Body of pancreas (tissue), 4 donors: Measurements from ENCODE around the gene WHRN. TPM values are rescaled to one million over a fixed set of nuclear protein-coding genes. Genes with fewer than 3 reads are reported as not detected.
A peak's percentile ranks its signal among the peaks of the same experiment; 100 is the strongest.

Experiments
- ATAC-seq: fragments of 150-250 bp; one replicate; pipeline ENCODE4 v1.9.1; 2016
- DNase-seq, 4 donors: peaks; one replicate each; pipeline ENCODE4 v3.0.0-alpha.2; 2019
- H3K27ac ChIP-seq, 4 donors: fragments of 200-600 bp; sonication (generic); 1 replicate in 3 of 4; 2 replicates in 1 of 4; pipeline versions ENCODE4 v1.5.1 to v1.6.1; 2016 to 2019; ENCODE audit warnings: mild to moderate bottlenecking in 1 of 4, mixed read lengths in 1 of 4, moderate library complexity in 1 of 4
- H3K27me3 ChIP-seq, 2 donors: fragments of 200-600 bp; sonication (generic); one replicate each; pipeline ENCODE4 v1.6.0; 2016; ENCODE audit warnings: mild to moderate bottlenecking in 1 of 2
- H3K36me3 ChIP-seq, 2 donors: fragments of 200-600 bp; sonication (generic); replicated peaks in 1 of 2; 2 replicates each; pipeline ENCODE4 v1.5.1; 2016; ENCODE audit warnings: low read depth in 2 of 2; ENCODE audit not compliant: insufficient read depth in 1 of 2
- H3K4me1 ChIP-seq: fragments of 200-600 bp; sonication (generic); one replicate; pipeline ENCODE4 v1.6.0; 2016
- H3K4me3 ChIP-seq, 2 donors: fragments of 200-600 bp; sonication (generic); 1 replicate in 1 of 2; 2 replicates in 1 of 2; pipeline ENCODE4 v1.5.1; 2016 to 2019
- H3K9me3 ChIP-seq, 3 donors: fragments of 200-600 bp; sonication (generic); 1 replicate in 2 of 3; 2 replicates in 1 of 3; pipeline ENCODE4 v1.5.1; 2016
- POLR2A ChIP-seq, 3 donors: fragments of 450-650 bp; IDR thresholded peaks; one replicate each; pipeline ENCODE4 v1.6.1; 2016; ENCODE audit warnings: antibody characterized with exemption in 3 of 3, mild to moderate bottlenecking in 2 of 3
- WGBS, 2 donors: methylation state at CpG; one replicate each; pipeline ENCODE4 v1.1.5; 2017; 5-methylcytosine and 5-hydroxymethylcytosine counted together
- intact Hi-C: fragments of 100-400 bp; cut with DNase I; formaldehyde crosslinking; loops from one replicate; pipeline ENCODE4 v1.15.1; 2023
- total RNA-seq, 2 donors: library from RNA; depleted of rRNA; stranded (reverse); fragments of >200 nt; gene quantifications; one replicate each; pipeline ENCODE4 v1.1.0, GENCODE V29; 2016
- TF ChIP-seq, protein P1 (sequence below), 7 experiments: fragments of 450-650 bp in 4 of 7; fragments of 200-600 bp in 3 of 7; sonication (generic) in 3 of 7; IDR thresholded peaks; one replicate each; pipeline ENCODE4 v1.5.1; 2016 to 2019; ENCODE audit warnings: antibody characterized with exemption in 7 of 7

WHRN gene
- total RNA-seq, 2 donors from 2014 or later = 13.5 to 15.6 TPM

DNA sequence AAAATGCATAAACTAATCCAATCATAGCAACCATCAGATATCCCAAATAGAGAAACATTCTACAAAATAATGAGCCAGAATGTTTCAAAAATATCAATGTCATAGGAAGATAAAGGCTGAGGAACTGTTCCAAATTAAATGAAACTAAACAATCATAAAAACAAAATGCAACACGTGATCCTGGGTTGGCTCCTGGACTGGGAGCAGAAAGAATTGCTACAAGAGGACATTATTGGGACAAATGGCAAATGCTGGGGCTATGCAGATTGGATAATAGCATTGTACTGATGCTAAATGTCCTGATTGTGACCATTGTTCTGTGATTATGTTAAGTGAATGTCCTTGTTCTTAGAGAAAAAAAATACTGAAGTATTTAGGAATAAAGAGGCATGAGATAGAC, 63.3 kb downstream of the WHRN start:
- Histone ChIP-seq H3K27ac (no peak overlapping the region), H3K27me3 (no peaks in the 10 kb centered on the region), H3K9me3 (no peaks in the 10 kb centered on the region), H3K4me3 (no peak overlapping the region), H3K36me3 (no peaks in the 10 kb centered on the region), H3K4me1 (peaks cover 8% of the 10 kb centered on the region)
- 6 to 13% methylated on average over 1 of the region's 1 CpG for WGBS, 2 donors
- intact Hi-C loops = no loop called here
- ATAC-seq (no peak), DNase-seq (no peak)
- TF ChIP-seq POLR2A (IDR thresholded peaks at IDR 0.05) = no peak
- TF ChIP-seq, protein P1, sequence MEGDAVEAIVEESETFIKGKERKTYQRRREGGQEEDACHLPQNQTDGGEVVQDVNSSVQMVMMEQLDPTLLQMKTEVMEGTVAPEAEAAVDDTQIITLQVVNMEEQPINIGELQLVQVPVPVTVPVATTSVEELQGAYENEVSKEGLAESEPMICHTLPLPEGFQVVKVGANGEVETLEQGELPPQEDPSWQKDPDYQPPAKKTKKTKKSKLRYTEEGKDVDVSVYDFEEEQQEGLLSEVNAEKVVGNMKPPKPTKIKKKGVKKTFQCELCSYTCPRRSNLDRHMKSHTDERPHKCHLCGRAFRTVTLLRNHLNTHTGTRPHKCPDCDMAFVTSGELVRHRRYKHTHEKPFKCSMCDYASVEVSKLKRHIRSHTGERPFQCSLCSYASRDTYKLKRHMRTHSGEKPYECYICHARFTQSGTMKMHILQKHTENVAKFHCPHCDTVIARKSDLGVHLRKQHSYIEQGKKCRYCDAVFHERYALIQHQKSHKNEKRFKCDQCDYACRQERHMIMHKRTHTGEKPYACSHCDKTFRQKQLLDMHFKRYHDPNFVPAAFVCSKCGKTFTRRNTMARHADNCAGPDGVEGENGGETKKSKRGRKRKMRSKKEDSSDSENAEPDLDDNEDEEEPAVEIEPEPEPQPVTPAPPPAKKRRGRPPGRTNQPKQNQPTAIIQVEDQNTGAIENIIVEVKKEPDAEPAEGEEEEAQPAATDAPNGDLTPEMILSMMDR (IDR thresholded peaks at IDR 0.05) = no peak

DNA sequence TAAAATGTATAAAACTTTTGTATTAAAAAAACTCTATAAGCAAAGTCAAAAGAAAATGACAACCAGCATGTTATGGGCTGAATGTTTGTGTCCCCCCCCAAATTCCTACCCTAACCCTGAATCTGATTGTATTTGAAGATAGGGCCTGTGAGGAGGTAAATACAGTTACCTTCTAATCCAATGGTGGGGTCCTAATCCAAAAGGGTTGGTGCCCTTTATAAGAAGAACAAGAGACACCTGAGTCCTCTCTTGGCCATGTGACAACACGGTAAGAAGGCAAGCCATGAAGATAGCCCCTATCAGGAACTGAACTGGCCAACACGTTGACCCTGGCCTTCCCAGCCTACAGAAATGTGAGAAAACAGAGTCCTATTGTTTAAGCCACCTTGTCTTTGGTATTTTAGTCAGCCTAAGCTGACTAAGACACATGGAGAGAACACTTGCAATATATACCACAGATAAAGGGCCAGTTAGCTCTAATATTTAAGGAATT, 67.8 kb downstream of the WHRN start:
- Histone ChIP-seq H3K27ac (no peak overlapping the region), H3K4me3 (no peak overlapping the region), H3K36me3 (no peaks in the 10 kb centered on the region), H3K4me1 (peaks cover 7% of the 10 kb centered on the region), H3K27me3 (no peaks in the 10 kb centered on the region), H3K9me3 (no peaks in the 10 kb centered on the region)
- WGBS, 2 donors = 31 to 54% methylated on average over 2 of the region's 2 CpGs
- intact Hi-C loops = no loop called here
- no peak for TF ChIP-seq POLR2A (IDR thresholded peaks at IDR 0.05)
- DNase-seq (no peak), ATAC-seq (no peak)

DNA sequence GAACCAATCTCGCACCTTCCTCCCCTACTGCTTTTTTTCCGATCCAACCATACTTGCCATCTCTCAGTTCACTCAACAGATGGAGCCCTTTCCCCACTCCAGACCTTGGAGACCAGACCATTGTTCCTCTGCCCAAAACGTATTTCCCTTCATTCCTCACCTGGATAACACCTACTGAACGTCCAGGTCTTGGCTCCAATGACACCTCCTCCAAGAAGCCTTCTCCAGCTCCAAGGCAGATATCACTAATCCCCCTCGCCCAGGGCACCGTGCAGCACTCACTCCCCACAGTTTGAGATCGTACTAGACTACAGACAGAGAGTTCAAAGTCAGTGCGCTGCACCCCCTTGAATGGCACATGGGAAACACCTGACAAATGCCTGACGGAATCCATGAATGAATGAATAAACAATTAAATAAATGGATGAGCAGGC, 70.4 kb downstream of the WHRN start:
- no peaks in the 10 kb centered on the region for H3K9me3 ChIP-seq
- intact Hi-C loops = no loop called here
- H3K27me3 ChIP-seq = no peaks in the 10 kb centered on the region
- DNase-seq (peak; percentile 18 to 31 (median 24)), ATAC-seq (peak; percentile 74)
- TF ChIP-seq, protein P1 (IDR thresholded peaks at IDR 0.05) = peak; percentile 10 to 84 (median 64)
- TF ChIP-seq POLR2A (IDR thresholded peaks at IDR 0.05) = no peak
- no peak overlapping the region for H3K4me3 ChIP-seq
- no peak overlapping the region for H3K27ac ChIP-seq
- no peaks in the 10 kb centered on the region for H3K36me3 ChIP-seq
- no peaks in the 10 kb centered on the region for H3K4me1 ChIP-seq
- WGBS, 2 donors = 39% methylated on average over 9 of the region's 9 CpGs

DNA sequence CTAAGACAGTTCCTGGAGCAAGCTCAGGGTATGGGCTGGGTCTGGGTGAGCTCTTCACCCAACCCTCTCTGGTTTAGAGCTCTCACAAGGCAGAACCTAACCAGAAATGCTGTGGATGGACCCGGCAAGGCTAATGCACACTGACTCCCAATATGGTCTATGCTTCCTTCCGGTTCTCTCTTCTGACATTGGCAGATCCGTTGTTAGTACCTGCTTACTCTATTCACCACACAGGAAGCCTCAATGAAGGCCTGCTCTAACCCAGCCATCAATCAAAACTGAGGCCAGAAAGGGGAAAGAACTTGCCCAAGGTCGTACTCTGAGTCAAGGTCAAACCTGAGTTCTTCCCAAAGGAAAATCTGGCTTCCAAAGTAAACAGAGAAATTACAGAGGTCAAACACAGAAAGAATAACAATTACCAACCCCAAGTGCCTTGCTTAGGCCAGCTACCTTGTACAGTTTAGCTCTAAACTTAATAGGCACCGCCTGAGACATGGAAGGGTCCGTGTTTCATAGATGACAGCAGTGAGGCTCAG, 71.5 kb downstream of the WHRN start:
- DNase-seq (no peak), ATAC-seq (no peak)
- intact Hi-C loops = no loop called here
- no peaks in the 10 kb centered on the region for H3K36me3 ChIP-seq
- TF ChIP-seq, protein P1 (IDR thresholded peaks at IDR 0.05) = no peak
- no peak for TF ChIP-seq POLR2A (IDR thresholded peaks at IDR 0.05)
- 40 to 41% methylated on average over 6 of the region's 6 CpGs for WGBS, 2 donors
- no peaks in the 10 kb centered on the region for H3K4me1 ChIP-seq
- no peaks in the 10 kb centered on the region for H3K9me3 ChIP-seq
- no peak overlapping the region for H3K4me3 ChIP-seq
- no peak overlapping the region for H3K27ac ChIP-seq
- no peaks in the 10 kb centered on the region for H3K27me3 ChIP-seq

DNA sequence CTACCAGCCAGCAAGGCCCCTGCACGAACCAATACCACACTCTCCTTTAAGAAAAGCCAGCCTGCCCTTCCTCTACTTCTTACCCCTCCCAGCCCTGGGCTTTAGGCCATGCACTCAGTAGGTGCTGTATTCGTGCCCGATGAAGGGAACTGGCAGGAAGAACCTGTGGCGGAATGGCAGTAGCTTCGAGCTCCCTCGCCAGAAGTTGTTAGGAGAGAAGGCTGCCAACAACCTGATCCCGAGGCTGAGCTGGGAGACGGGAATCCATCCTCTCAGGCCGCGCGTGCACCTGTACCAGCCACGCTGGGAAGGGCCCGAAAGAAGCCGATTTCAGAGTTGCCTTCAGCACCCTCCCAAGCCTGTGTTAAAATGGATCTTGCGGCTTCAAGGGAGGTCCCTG, 72.2 kb downstream of the WHRN start:
- Histone ChIP-seq H3K4me3 (no peak overlapping the region), H3K27ac (no peak overlapping the region), H3K36me3 (no peaks in the 10 kb centered on the region), H3K9me3 (no peaks in the 10 kb centered on the region), H3K27me3 (no peaks in the 10 kb centered on the region), H3K4me1 (no peaks in the 10 kb centered on the region)
- intact Hi-C loops = no loop called here
- ATAC-seq = no peak
- 87 to 90% methylated on average over 14 to 15 of the region's 15 CpGs for WGBS, 2 donors
- TF ChIP-seq, protein P1 (IDR thresholded peaks at IDR 0.05) = no peak
- no peak for TF ChIP-seq POLR2A (IDR thresholded peaks at IDR 0.05)
- DNase-seq = no peak
